Measurements from ENCODE around the gene CPNE7. TPM values are rescaled to one million over a fixed set of nuclear protein-coding genes. Genes with fewer than 3 reads are reported as not detected.

Gene CPNE7
- total and polyA plus RNA-seq, 2 of the 8 experiments (the other 6 are each of a cell fraction or from before 2014, with no cell fraction given) = 10.0 to 23.7 TPM

DNA sequence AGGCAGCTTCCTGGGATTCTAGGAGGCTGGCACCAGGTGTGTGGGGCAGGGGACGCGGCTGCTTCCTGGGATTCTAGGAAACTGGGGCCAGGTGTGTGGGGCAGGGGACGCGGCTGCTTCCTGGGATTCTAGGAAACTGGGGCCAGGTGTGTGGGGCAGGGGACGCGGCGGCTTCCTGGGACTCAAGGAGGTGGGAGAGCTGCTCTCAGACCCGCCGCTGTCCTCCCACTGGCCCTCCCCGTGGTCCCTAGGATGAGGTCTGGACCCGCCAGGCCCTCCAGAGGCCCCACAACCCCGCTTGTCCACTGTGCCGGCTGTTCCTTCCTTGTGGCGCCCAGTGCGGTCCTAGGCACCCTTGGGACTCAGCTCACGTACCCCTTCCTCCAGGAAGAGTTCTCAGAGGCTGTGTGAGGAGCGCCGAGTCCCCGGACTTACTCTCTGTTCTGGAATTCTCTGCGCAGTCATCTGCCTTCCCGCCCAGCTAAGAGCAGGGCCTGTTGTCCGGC, 38.4 kb downstream of the CPNE7 start:
- no peak overlapping the region for H3K4me2 ChIP-seq (ENCODE audit: insufficient read depth in 1 of 2, low read depth in 2 of 2, low read length in 2 of 2)
- no peak overlapping the region for H4K8ac ChIP-seq (ENCODE audit: extremely low read depth, insufficient read depth, low read length)
- H4K91ac ChIP-seq (replicated peaks; ENCODE audit: insufficient read length, low read length) = no peak overlapping the region
- no peaks in the 10 kb centered on the region for H3K9me3 ChIP-seq (ENCODE audit: insufficient read depth in 2 of 2, low read depth in 1 of 2, low read length in 1 of 2)
- H2BK120ac ChIP-seq (replicated peaks; ENCODE audit: low read depth, low read length) = no peak overlapping the region
- no peak overlapping the region for H2BK15ac ChIP-seq (ENCODE audit: low read length)
- peak overlapping the region; percentile 69 for H3K4ac ChIP-seq (replicated peaks; ENCODE audit: insufficient read length, low read depth, low read length)
- no peak overlapping the region for H2BK20ac ChIP-seq (ENCODE audit: low read length)
- no peaks in the 10 kb centered on the region; a peak in 2 of 7 replicates for H3K27me3 ChIP-seq (replicated peaks in 1 of 4; ENCODE audit: control insufficient read depth in 3 of 4, extremely low read depth in 1 of 4, insufficient read depth in 3 of 4, low read length in 3 of 4)
- FAIRE-seq = no peak
- no peak overlapping the region for H4K5ac ChIP-seq (ENCODE audit: insufficient read length, low read depth, low read length)
- H3K18ac ChIP-seq (ENCODE audit: extremely low read depth, low read length) = no peak overlapping the region
- H3K4me1 ChIP-seq (replicated peaks in 1 of 4; ENCODE audit: control insufficient read depth in 3 of 4, insufficient read depth in 4 of 4, low read length in 3 of 4) = peaks cover 0 to 7% (median 2%) of the 10 kb centered on the region in 4 experiments; a peak in 3 of 7 replicates
- CTCF ChIA-PET (ENCODE audit: partially characterized antibody) = interaction anchor here (0.6 to 5.1 kb wide), 11 partner anchors 13 to 87 kb away, joined by 3 to 56 read pairs (median 15); partner anchors contain the start of genes CPNE7 and SPATA2L
- no peak overlapping the region for H2BK5ac ChIP-seq (ENCODE audit: low read depth, low read length)
- no peaks in the 10 kb centered on the region for H3K23me2 ChIP-seq (ENCODE audit: low read depth, low read length)
- peak overlapping the region; percentile 75; the same call in 1 of the 2 replicates for H2BK12ac ChIP-seq (ENCODE audit: low read depth, low read length)
- no peak overlapping the region for H3K9ac ChIP-seq (replicated peaks in 1 of 4; ENCODE audit: extremely low read depth in 1 of 4, low read depth in 3 of 4, low read length in 3 of 4)
- H3K56ac ChIP-seq (replicated peaks; ENCODE audit: insufficient read length, low read depth, low read length) = no peak overlapping the region
- no peak overlapping the region for H2AK5ac ChIP-seq (ENCODE audit: low read depth, low read length)
- H3K79me2 ChIP-seq (ENCODE audit: control insufficient read depth in 1 of 2, insufficient read depth in 2 of 2, low read length in 2 of 2) = no peaks in the 10 kb centered on the region
- H3K14ac ChIP-seq (ENCODE audit: insufficient read length) = no peak overlapping the region
- H3K79me1 ChIP-seq (ENCODE audit: low read depth, low read length) = no peaks in the 10 kb centered on the region; the same call in 1 of the 2 replicates
- no peak overlapping the region for H3K4me3 ChIP-seq (ENCODE audit: extremely low read depth in 1 of 4, insufficient read depth in 2 of 4, low read depth in 3 of 4, low read length in 4 of 4)
- no peak overlapping the region for H3K23ac ChIP-seq (ENCODE audit: insufficient read length)
- H3K27ac ChIP-seq (ENCODE audit: low read depth, low read length) = no peak overlapping the region
- no peak for DNase-seq (ENCODE audit: low read depth in 1 of 2, low spot score in 2 of 2)
- 92% methylated on average over 22 of the region's 22 CpGs; no CpG with 5 or more reads in 1 of the 2 experiments for WGBS, 2 experiments (ENCODE audit: extremely low coverage in 1 of 2, insufficient coverage in 1 of 2, insufficient read length in 1 of 2, insufficient replicate concordance in 2 of 2, low coverage in 1 of 2, low lambda C conversion rate in 2 of 2, missing lambda C conversion rate in 1 of 2)
- H3K36me3 ChIP-seq (ENCODE audit: control insufficient read depth in 2 of 4, insufficient read depth in 4 of 4, low read length in 3 of 4) = no peaks in the 10 kb centered on the region
- POLR2A ChIA-PET (ENCODE audit: partially characterized antibody) = interaction anchor here (0.9 to 3.5 kb wide), 7 partner anchors 9 to 324 kb away, joined by 3 to 21 read pairs (median 5); no protein-coding TSS in a partner anchor
- no peak overlapping the region for H2AFZ ChIP-seq (ENCODE audit: low read length)
- no peaks in the 10 kb centered on the region for H4K20me1 ChIP-seq (replicated peaks in 1 of 2; ENCODE audit: control insufficient read depth in 1 of 2, insufficient read depth in 2 of 2, low read length in 2 of 2)
- TF ChIP-seq TAF1 (IDR thresholded peaks at IDR 0.05; ENCODE audit: low read depth, low read length) = no peak
- TF ChIP-seq, protein P1, sequence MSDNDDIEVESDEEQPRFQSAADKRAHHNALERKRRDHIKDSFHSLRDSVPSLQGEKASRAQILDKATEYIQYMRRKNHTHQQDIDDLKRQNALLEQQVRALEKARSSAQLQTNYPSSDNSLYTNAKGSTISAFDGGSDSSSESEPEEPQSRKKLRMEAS (IDR thresholded peaks at IDR 0.05) = no peak
- no peak for TF ChIP-seq GTF2F1 (IDR thresholded peaks at IDR 0.05; ENCODE audit: borderline replicate concordance, low read depth, low read length)
- TF ChIP-seq CBX5 (IDR thresholded peaks at IDR 0.05; ENCODE audit: low read depth, low read length) = no peak
- no peak for TF ChIP-seq RFX5 (IDR thresholded peaks at IDR 0.05; ENCODE audit: borderline replicate concordance, low read depth, low read length)
- no peak for TF ChIP-seq TAF7 (optimal IDR thresholded peaks at IDR 0.05; ENCODE audit: borderline replicate concordance, low read depth, low read length)
- TF ChIP-seq EZH2 (IDR thresholded peaks at IDR 0.05; ENCODE audit: low read depth, low read length, severe bottlenecking) = no peak
- TF ChIP-seq, protein P2, sequence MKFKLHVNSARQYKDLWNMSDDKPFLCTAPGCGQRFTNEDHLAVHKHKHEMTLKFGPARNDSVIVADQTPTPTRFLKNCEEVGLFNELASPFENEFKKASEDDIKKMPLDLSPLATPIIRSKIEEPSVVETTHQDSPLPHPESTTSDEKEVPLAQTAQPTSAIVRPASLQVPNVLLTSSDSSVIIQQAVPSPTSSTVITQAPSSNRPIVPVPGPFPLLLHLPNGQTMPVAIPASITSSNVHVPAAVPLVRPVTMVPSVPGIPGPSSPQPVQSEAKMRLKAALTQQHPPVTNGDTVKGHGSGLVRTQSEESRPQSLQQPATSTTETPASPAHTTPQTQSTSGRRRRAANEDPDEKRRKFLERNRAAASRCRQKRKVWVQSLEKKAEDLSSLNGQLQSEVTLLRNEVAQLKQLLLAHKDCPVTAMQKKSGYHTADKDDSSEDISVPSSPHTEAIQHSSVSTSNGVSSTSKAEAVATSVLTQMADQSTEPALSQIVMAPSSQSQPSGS (IDR thresholded peaks at IDR 0.05; ENCODE audit: low read length) = no peak
- no peak for TF ChIP-seq FOSL1 (IDR thresholded peaks at IDR 0.05; ENCODE audit: insufficient read depth, low read depth, low read length)
- TF ChIP-seq KDM5A (IDR thresholded peaks at IDR 0.05; ENCODE audit: low read length) = no peak
- TF ChIP-seq SP4 (IDR thresholded peaks at IDR 0.05; ENCODE audit: low read length) = no peak

All from H1 (cell line).